HG02642 (cell line): ENCODE data around the gene GNB1L.
"Not testable (repeated sequence)": the region's sequence is repeated elsewhere in the genome, so short reads cannot be mapped to it uniquely, and the experiment has no call there.

Experiments used
- ATAC-seq: cut with Tn5 transposase; IDR thresholded peaks from one replicate; pipeline ENCODE4 v1.9.1; 2021; ENCODE audit warnings: mild to moderate bottlenecking; ENCODE audit not compliant: unreplicated experiment, poor library complexity

The GNB1L gene

GRCh38 chr22:19890502-19891316 is 36.0 kb upstream of the GNB1L start:
- no peak for ATAC-seq

GRCh38 chr22:19889951-19890350 is 35.3 kb upstream of the GNB1L start:
- no peak for ATAC-seq

GRCh38 chr22:19888131-19888746 is 33.6 kb upstream of the GNB1L start:
- ATAC-seq: no peak

- ATAC-seq: no peak
Measured at GRCh38 chr22:19887256-19887985, 32.7 kb upstream of the GNB1L start.

- no peak for ATAC-seq
Measured at GRCh38 chr22:19886605-19887255, 32.1 kb upstream of the GNB1L start.

GRCh38 chr22:19885841-19886592 is 31.3 kb upstream of the GNB1L start:
- ATAC-seq: no peak

- no peak for ATAC-seq
Measured at GRCh38 chr22:19884954-19885751, 30.5 kb upstream of the GNB1L start.

GRCh38 chr22:19884161-19884953 is 29.7 kb upstream of the GNB1L start:
- ATAC-seq: no peak

GRCh38 chr22:19883446-19883845 is 28.8 kb upstream of the GNB1L start:
- not testable (repeated sequence) for ATAC-seq

GRCh38 chr22:19882446-19883381 is 28.0 kb upstream of the GNB1L start:
- ATAC-seq: no peak

- no peak for ATAC-seq
Measured at GRCh38 chr22:19880786-19881569, 26.3 kb upstream of the GNB1L start.

GRCh38 chr22:19879992-19880785 is 25.5 kb upstream of the GNB1L start:
- no peak for ATAC-seq

- ATAC-seq: no peak
Measured at GRCh38 chr22:19879643-19879991, 24.9 kb upstream of the GNB1L start.

- no peak for ATAC-seq
Measured at GRCh38 chr22:19879246-19879570, 24.5 kb upstream of the GNB1L start.

GRCh38 chr22:19878461-19879245 is 24.0 kb upstream of the GNB1L start:
- ATAC-seq: no peak
